IMR-90 (cell line): Measurements from ENCODE around the gene FBXL7. TPM values are rescaled to one million over a fixed set of nuclear protein-coding genes. Genes with fewer than 3 reads are reported as not detected.

Experiments used
- ATAC-seq: fragments of 200-7000 bp; cut with Tn5 transposase; 2 replicates; pipeline ENCODE4 v1.9.1; 2020; ENCODE audit warnings: low read depth, mild to moderate bottlenecking, moderate library complexity
- BruUV-seq: library from RNA; stranded (reverse); fragments of 400-500 nt; replicated peaks from 2 replicates; lab custom pipeline; 2021; lab: Mats Ljungman, UMichigan
- CTCF ChIA-PET: fragments of 300-600 bp; formaldehyde crosslinking; extraction: SDS; loops from one replicate; lab custom pipeline; 2021; ENCODE audit warnings: antibody characterized with exemption; lab: Yijun Ruan, JAX
- POLR2A ChIA-PET: fragments of 300-600 bp; sonication (Branson Sonifier 250); formaldehyde crosslinking; loops from one replicate; lab custom pipeline; 2022; ENCODE audit warnings: antibody characterized with exemption; ENCODE audit not compliant: unreplicated experiment; lab: Charles Lee
- DNase-seq: peaks from one replicate; pipeline ENCODE4 v3.0.0; 2013
- H2AFZ ChIP-seq: replicated peaks from 2 replicates; pipeline ENCODE3; 2013; ENCODE audit warnings: low read length, mild to moderate bottlenecking; ENCODE audit not compliant: poor library complexity
- H2AK5ac ChIP-seq: 2 replicates; pipeline ENCODE4 v1.6.1; 2013; ENCODE audit warnings: low read depth, low read length, inconsistent platforms
- H2AK9ac ChIP-seq: replicated peaks from 2 replicates; pipeline ENCODE3; 2013; ENCODE audit warnings: mild to moderate bottlenecking, low read depth, low read length, moderate library complexity; ENCODE audit not compliant: poor library complexity
- H2BK120ac ChIP-seq: 2 replicates; pipeline ENCODE4 v1.6.1; 2013; ENCODE audit warnings: low read depth, low read length, inconsistent platforms
- H2BK15ac ChIP-seq: 3 replicates; pipeline ENCODE4 v1.6.1; 2013; ENCODE audit warnings: low read depth, low read length, inconsistent platforms
- H2BK20ac ChIP-seq: 2 replicates; pipeline ENCODE4 v1.6.1; 2013; ENCODE audit warnings: low read depth, mild to moderate bottlenecking, inconsistent platforms, low read length, moderate library complexity
- H2BK5ac ChIP-seq: 2 replicates; pipeline ENCODE4 v1.6.1; 2013; ENCODE audit warnings: mild to moderate bottlenecking, low read depth, low read length, inconsistent platforms; ENCODE audit not compliant: poor library complexity, severe bottlenecking
- H3K14ac ChIP-seq: replicated peaks from 2 replicates; pipeline ENCODE4 v1.6.1; 2013; ENCODE audit warnings: low read depth, low read length, inconsistent platforms
- H3K18ac ChIP-seq: 2 replicates; pipeline ENCODE4 v1.6.1; 2013; ENCODE audit warnings: low read depth, low read length, control low read depth
- H3K23ac ChIP-seq: 2 replicates; pipeline ENCODE4 v1.6.1; 2013; ENCODE audit warnings: low read depth, low read length, inconsistent platforms
- H3K27ac ChIP-seq: 2 replicates; pipeline ENCODE4 v1.5.1; 2013; ENCODE audit warnings: mild to moderate bottlenecking, control low read depth, low read length; ENCODE audit not compliant: insufficient read depth
- H3K27me3 ChIP-seq: 2 replicates; pipeline ENCODE4 v1.6.1; 2013; ENCODE audit warnings: low read length; ENCODE audit not compliant: control insufficient read depth, insufficient read depth
- H3K36me3 ChIP-seq: 2 replicates; pipeline ENCODE4 v1.6.1; 2013; ENCODE audit warnings: low read length, mixed read lengths; ENCODE audit not compliant: control insufficient read depth, insufficient read depth
- H3K4ac ChIP-seq: 2 replicates; pipeline ENCODE4 v1.6.1; 2013; ENCODE audit warnings: low read depth, low read length, inconsistent platforms
- H3K4me1 ChIP-seq: 2 replicates; pipeline ENCODE4 v1.6.1; 2013; ENCODE audit warnings: low read length, mixed read lengths; ENCODE audit not compliant: control insufficient read depth, insufficient read depth
- H3K4me2 ChIP-seq: 2 replicates; pipeline ENCODE4 v1.6.1; 2013; ENCODE audit warnings: low read depth, mild to moderate bottlenecking, control low read depth, low read length, moderate library complexity
- H3K4me3 ChIP-seq: 2 replicates; pipeline ENCODE4 v1.5.1; 2013; ENCODE audit warnings: low read depth, mild to moderate bottlenecking, control low read depth, low read length, moderate library complexity; ENCODE audit not compliant: insufficient read depth
- H3K56ac ChIP-seq: 2 replicates; pipeline ENCODE4 v1.6.1; 2013; ENCODE audit warnings: low read length, inconsistent platforms; ENCODE audit not compliant: insufficient read depth; ENCODE audit errors: extremely low read depth
- H3K79me1 ChIP-seq, 2 experiments: 2 replicates each; pipeline ENCODE4 v1.6.1; 2013; ENCODE audit warnings: low read length in 2 of 2, inconsistent platforms in 1 of 2, low read depth in 1 of 2
- H3K9ac ChIP-seq: 2 replicates; pipeline ENCODE4 v1.6.1; 2013; ENCODE audit warnings: low read depth, low read length, control low read depth
- H3K9me1 ChIP-seq: 2 replicates; pipeline ENCODE4 v1.6.1; 2013; ENCODE audit warnings: low read length, inconsistent platforms; ENCODE audit not compliant: insufficient read depth
- H3K9me3 ChIP-seq: 2 replicates; pipeline ENCODE4 v1.6.1; 2013; ENCODE audit warnings: low read length; ENCODE audit not compliant: control insufficient read depth, insufficient read depth
- H4K20me1 ChIP-seq: 2 replicates; pipeline ENCODE4 v1.6.1; 2013; ENCODE audit warnings: low read length, inconsistent platforms; ENCODE audit not compliant: insufficient read depth
- H4K5ac ChIP-seq: 2 replicates; pipeline ENCODE4 v1.6.1; 2013; ENCODE audit warnings: mild to moderate bottlenecking, low read depth, low read length, control low read depth
- H4K8ac ChIP-seq, 2 experiments: 2 replicates each; pipeline ENCODE4 v1.6.1; 2013; ENCODE audit warnings: low read depth in 2 of 2, low read length in 2 of 2, control low read depth in 1 of 2, inconsistent platforms in 1 of 2
- H4K91ac ChIP-seq: 2 replicates; pipeline ENCODE4 v1.6.1; 2013; ENCODE audit warnings: low read depth, low read length, inconsistent platforms; ENCODE audit not compliant: insufficient read depth
- CHD1 ChIP-seq: IDR thresholded peaks from 2 replicates; pipeline ENCODE4 v1.6.1; 2012; ENCODE audit warnings: low read depth, low read length, improper control_type of control experiment
- MAZ ChIP-seq: IDR thresholded peaks from 2 replicates; pipeline ENCODE4 v1.6.1; 2012; ENCODE audit warnings: low read depth, mild to moderate bottlenecking, low read length, improper control_type of control experiment, moderate library complexity, borderline replicate concordance
- NFE2L2 ChIP-seq: fragments of 150-350 bp; IDR thresholded peaks from 2 replicates; pipeline ENCODE4 v1.6.1; 2016; ENCODE audit warnings: low read depth, mild to moderate bottlenecking, low read length
- SMC3 ChIP-seq: fragments of 150-350 bp; IDR thresholded peaks from 2 replicates; pipeline ENCODE4 v1.6.1; 2016; ENCODE audit warnings: low read depth, mild to moderate bottlenecking, antibody characterized with exemption, low read length, moderate library complexity
- dilution Hi-C: fragments of 300-500 bp; cut with HindIII; formaldehyde crosslinking; loops from one replicate; pipeline ENCODE4 v1.14.3; 2018; ENCODE audit warnings: low sequenced_read_pairs; ENCODE audit not compliant: unreplicated experiment
- in situ Hi-C: fragments of 300-500 bp; cut with MboI; formaldehyde crosslinking; loops from 3 replicates; pipeline ENCODE4 v1.14.3; 2019; ENCODE audit warnings: low sequenced_read_pairs, inconsistent platforms, mixed read lengths
- intact Hi-C: fragments of 100-400 bp; cut with micrococcal nuclease; formaldehyde crosslinking; loops from 2 replicates; pipeline ENCODE4 v1.10.0; 2022
- polyA plus RNA-seq, 3 experiments: library from polyadenylated mRNA; depleted of rRNA; stranded (reverse); fragments of >200 nt; gene quantifications; 2 replicates each; pipeline ENCODE4 v1.2.3, GENCODE V29; 2012; ENCODE audit warnings: low replicate concordance in 1 of 3
- total RNA-seq: library from RNA; depleted of rRNA; stranded (reverse); fragments of >200 nt; gene quantifications from 2 replicates; pipeline ENCODE4 v1.2.3, GENCODE V29; 2012

The FBXL7 gene
- total and polyA plus RNA-seq, 2 of the 4 experiments (the other 2 are of a cell fraction) = 4.1 to 10.2 TPM

- Histone ChIP-seq H3K18ac (no peak overlapping the region), H4K91ac (no peak overlapping the region), H3K4ac (no peak overlapping the region), H3K4me3 (no peak overlapping the region), H3K36me3 (no peaks in the 10 kb centered on the region; the same call in 1 of the 2 replicates), H3K79me1 (peaks cover 9 to 16% of the 10 kb centered on the region in 2 experiments; a peak in 3 of 4 replicates), H4K5ac (no peak overlapping the region), H2BK20ac (no peak overlapping the region), H2BK120ac (no peak overlapping the region), H3K56ac (no peak overlapping the region), H2AFZ (no peak overlapping the region), H2AK5ac (no peak overlapping the region), H3K27me3 (no peaks in the 10 kb centered on the region), H3K23ac (no peak overlapping the region), H4K8ac (no peak overlapping the region), H3K9ac (no peak overlapping the region), H2AK9ac (no peak overlapping the region), H3K9me1 (no peaks in the 10 kb centered on the region), H3K4me1 (peaks cover 4% of the 10 kb centered on the region), H3K14ac (no peak overlapping the region), H2BK5ac (no peak overlapping the region), H3K9me3 (peaks cover 2% of the 10 kb centered on the region), H2BK15ac (no peak overlapping the region), H4K20me1 (no peaks in the 10 kb centered on the region; the same call in 1 of the 2 replicates), H3K4me2 (no peak overlapping the region), H3K27ac (no peak overlapping the region)
- dilution Hi-C loops = no loop called here
- BruUV-seq = no TSS peak
- TF ChIP-seq SMC3 (no peak), CHD1 (no peak), NFE2L2 (no peak), MAZ (no peak)
- ChIA-PET CTCF (no interaction called here), POLR2A (no interaction called here)
- ATAC-seq = no peak
- intact Hi-C loops = no loop called here
- no peak for DNase-seq
- in situ Hi-C loops = no loop called here
Observed at GRCh38 chr5:15720515-15720914, 220.5 kb downstream of the FBXL7 start.
